Measurements from ENCODE around the gene PVR. TPM values are rescaled to one million over a fixed set of nuclear protein-coding genes. Genes with fewer than 3 reads are reported as not detected.

Gene PVR
- total RNA-seq, 1 donor from 2014 or later = 28.5 TPM

DNA sequence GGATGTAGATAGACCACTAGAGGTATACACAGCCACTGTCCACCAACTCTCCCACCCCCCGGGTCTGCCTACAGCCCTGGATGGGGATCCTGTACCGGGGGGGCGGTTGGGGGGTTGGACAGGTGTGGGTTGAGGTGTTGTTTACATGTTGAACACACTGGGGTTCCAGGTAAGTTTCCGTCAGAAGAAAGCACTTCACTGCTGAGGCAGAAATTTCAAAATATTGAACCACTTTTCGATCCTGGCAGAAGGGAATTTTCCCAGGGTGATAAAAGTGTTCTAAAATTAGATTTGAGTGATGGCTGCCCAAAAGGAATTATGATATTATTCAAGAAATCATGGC is 48.6 kb downstream of the PVR start:
- Mint-ChIP-seq H3K36me3 (no peaks in the 10 kb centered on the region), H3K27me3 (ENCODE audit: low read depth) (peaks cover 1% of the 10 kb centered on the region), H3K9me3 (no peaks in the 10 kb centered on the region), H3K4me3 (no peak overlapping the region), H3K4me1 (peaks cover 2% of the 10 kb centered on the region), H3K27ac (no peak overlapping the region)
- TF ChIP-seq CTCF (IDR thresholded peaks at IDR 0.05; ENCODE audit: unreplicated experiment) = no peak
- no peak for DNase-seq (ENCODE audit: low spot score in 2 of 2, unreplicated experiment in 2 of 2)

- Mint-ChIP-seq H3K27ac (no peak overlapping the region), H3K9me3 (no peaks in the 10 kb centered on the region), H3K4me3 (no peak overlapping the region), H3K36me3 (no peaks in the 10 kb centered on the region), H3K4me1 (peaks cover 2% of the 10 kb centered on the region), H3K27me3 (ENCODE audit: low read depth) (no peaks in the 10 kb centered on the region)
- peak; percentile 22 for TF ChIP-seq CTCF (IDR thresholded peaks at IDR 0.05; ENCODE audit: unreplicated experiment)
- no peak for DNase-seq (ENCODE audit: low spot score in 2 of 2, unreplicated experiment in 2 of 2)
Measured at GRCh38 chr19:44694184-44694579, 50.5 kb downstream of the PVR start.

GRCh38 chr19:44696939-44697669 is 53.4 kb downstream of the PVR start:
- no peak for DNase-seq (ENCODE audit: low spot score in 2 of 2, unreplicated experiment in 2 of 2)
- no peaks in the 10 kb centered on the region for H3K4me1 Mint-ChIP-seq
- no peak for TF ChIP-seq CTCF (IDR thresholded peaks at IDR 0.05; ENCODE audit: unreplicated experiment)
- no peaks in the 10 kb centered on the region for H3K9me3 Mint-ChIP-seq
- H3K27ac Mint-ChIP-seq = no peak overlapping the region
- no peaks in the 10 kb centered on the region for H3K27me3 Mint-ChIP-seq (ENCODE audit: low read depth)
- no peak overlapping the region for H3K4me3 Mint-ChIP-seq
- H3K36me3 Mint-ChIP-seq = no peaks in the 10 kb centered on the region

DNA sequence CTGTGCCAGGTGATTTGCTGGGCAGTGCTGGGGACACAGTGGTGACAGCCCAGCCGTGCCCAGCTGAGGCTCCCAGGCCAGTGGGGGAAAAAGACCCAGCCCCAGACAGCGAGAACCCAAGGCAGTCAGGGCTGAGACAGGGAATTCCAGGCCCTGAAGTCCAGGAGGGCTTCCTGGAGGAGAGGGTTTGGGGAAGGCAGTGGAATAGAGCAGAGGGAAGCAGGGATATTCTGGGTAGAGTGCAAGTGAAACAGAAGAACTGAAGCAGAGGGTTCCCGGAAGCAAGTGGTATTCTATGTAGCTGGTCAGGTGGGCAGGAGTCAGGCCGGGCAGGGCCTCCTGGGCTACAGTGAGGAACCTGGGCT is 53.9 kb downstream of the PVR start:
- no peak for TF ChIP-seq CTCF (IDR thresholded peaks at IDR 0.05; ENCODE audit: unreplicated experiment)
- Mint-ChIP-seq H3K9me3 (no peaks in the 10 kb centered on the region), H3K27ac (no peak overlapping the region), H3K4me3 (no peak overlapping the region), H3K36me3 (no peaks in the 10 kb centered on the region), H3K27me3 (ENCODE audit: low read depth) (no peaks in the 10 kb centered on the region), H3K4me1 (no peaks in the 10 kb centered on the region)
- no peak for DNase-seq (ENCODE audit: low spot score in 2 of 2, unreplicated experiment in 2 of 2)

DNA sequence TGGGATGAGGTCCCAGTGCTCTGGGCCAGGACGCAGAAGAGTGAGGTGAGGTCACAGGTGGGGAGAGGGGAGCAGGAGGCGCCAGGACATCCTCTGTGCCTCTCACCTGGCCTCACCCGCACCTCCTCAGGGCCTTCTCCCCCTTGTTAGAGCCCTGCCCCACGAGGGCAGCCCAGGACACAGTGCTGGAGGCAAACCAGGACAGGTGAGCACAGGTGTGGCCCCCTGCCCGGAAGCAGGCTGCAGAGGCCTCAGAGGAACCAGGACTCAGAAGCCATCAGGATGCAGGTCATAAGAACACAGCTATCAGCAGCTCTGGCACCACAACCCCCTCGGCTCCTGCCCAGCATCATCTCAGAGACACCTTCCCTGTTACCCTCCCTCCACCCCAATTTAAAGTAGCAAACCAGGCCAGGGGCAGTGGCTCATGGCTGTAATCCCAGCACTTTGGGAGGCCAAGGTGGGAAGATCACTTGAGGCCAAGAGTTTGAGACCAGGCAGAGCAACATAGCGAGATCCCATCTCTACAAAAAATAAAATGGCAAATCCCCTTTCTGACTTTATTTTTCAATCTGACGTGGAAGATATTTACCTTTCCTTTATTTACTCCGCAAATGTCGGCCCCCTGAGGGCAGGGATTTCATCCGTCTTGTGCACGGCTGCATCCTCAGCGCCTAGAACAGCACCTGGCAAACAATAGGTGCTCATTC is 54.9 kb downstream of the PVR start, which contains the start of gene CEACAM16:
CEACAM16 (plus strand) TSS at position 660 of the 710 bp plus-strand sequence. CDS start 2,306 bp downstream, outside the sequence.
- no peaks in the 10 kb centered on the region for H3K4me1 Mint-ChIP-seq
- H3K36me3 Mint-ChIP-seq = no peaks in the 10 kb centered on the region
- H3K4me3 Mint-ChIP-seq = no peak within 1 kb of the TSS
- TF ChIP-seq CTCF (IDR thresholded peaks at IDR 0.05; ENCODE audit: unreplicated experiment) = no peak
- no peaks in the 10 kb centered on the region for H3K9me3 Mint-ChIP-seq
- H3K27me3 Mint-ChIP-seq (ENCODE audit: low read depth) = no peaks in the 10 kb centered on the region
- H3K27ac Mint-ChIP-seq = no peak within 1 kb of the TSS
- no peak for DNase-seq (ENCODE audit: low spot score in 2 of 2, unreplicated experiment in 2 of 2)
